OCI-LY7 (cell line): ENCODE data around the gene SLC13A2.

Source experiments
- EZH2phosphoT487 ChIP-seq: fragments of 200-600 bp; sonication (generic); IDR thresholded peaks from 2 replicates; pipeline ENCODE4 v1.6.1; 2018; ENCODE audit warnings: low read depth, borderline replicate concordance, mild to moderate bottlenecking, mixed run types, antibody characterized with exemption, low read length, moderate library complexity, mixed read lengths
- TF ChIP-seq, protein P1 (sequence below): fragments of 200-600 bp; sonication (generic); conservative IDR thresholded peaks from 2 replicates; pipeline ENCODE4 v1.5.1; 2014; ENCODE audit warnings: mild to moderate bottlenecking, antibody characterized with exemption, low read length, moderate library complexity, mixed read lengths

GRCh38 chr17:28500712-28501379 is 27.4 kb downstream of the SLC13A2 start:
- TF ChIP-seq, protein P1, sequence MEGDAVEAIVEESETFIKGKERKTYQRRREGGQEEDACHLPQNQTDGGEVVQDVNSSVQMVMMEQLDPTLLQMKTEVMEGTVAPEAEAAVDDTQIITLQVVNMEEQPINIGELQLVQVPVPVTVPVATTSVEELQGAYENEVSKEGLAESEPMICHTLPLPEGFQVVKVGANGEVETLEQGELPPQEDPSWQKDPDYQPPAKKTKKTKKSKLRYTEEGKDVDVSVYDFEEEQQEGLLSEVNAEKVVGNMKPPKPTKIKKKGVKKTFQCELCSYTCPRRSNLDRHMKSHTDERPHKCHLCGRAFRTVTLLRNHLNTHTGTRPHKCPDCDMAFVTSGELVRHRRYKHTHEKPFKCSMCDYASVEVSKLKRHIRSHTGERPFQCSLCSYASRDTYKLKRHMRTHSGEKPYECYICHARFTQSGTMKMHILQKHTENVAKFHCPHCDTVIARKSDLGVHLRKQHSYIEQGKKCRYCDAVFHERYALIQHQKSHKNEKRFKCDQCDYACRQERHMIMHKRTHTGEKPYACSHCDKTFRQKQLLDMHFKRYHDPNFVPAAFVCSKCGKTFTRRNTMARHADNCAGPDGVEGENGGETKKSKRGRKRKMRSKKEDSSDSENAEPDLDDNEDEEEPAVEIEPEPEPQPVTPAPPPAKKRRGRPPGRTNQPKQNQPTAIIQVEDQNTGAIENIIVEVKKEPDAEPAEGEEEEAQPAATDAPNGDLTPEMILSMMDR, result no peak
- TF ChIP-seq EZH2phosphoT487, result no peak
